ENCODE results near the gene MEAF6. TPM values are rescaled to one million over a fixed set of nuclear protein-coding genes. Genes with fewer than 3 reads are reported as not detected.

The MEAF6 gene
- total RNA-seq, 1 donor from 2014 or later: 83.4 TPM

GRCh38 chr1:37474697-37475379 lies 39.7 kb downstream of the MEAF6 start:
- no peak for DNase-seq (ENCODE audit: extremely low read depth, low read depth, low spot score)

- DNase-seq (ENCODE audit: extremely low read depth, low read depth, low spot score): no peak
Observed at GRCh38 chr1:37474046-37474696, 40.4 kb downstream of the MEAF6 start, which contains the start of gene ZC3H12A. Gene ZC3H12A (plus strand): TSS chr1:37474580. CDS start chr1:37475497, 917 bp downstream.

- no peak for DNase-seq (ENCODE audit: extremely low read depth, low read depth, low spot score)
Observed at GRCh38 chr1:37473431-37474045, 41.0 kb downstream of the MEAF6 start.

GRCh38 chr1:37472994-37473393 lies 41.6 kb downstream of the MEAF6 start:
- no peak for DNase-seq (ENCODE audit: extremely low read depth, low read depth, low spot score)

- no peak for DNase-seq (ENCODE audit: extremely low read depth, low read depth, low spot score)
Observed at GRCh38 chr1:37472281-37472680, 42.3 kb downstream of the MEAF6 start.

- DNase-seq (ENCODE audit: extremely low read depth, low read depth, low spot score): no peak
Observed at GRCh38 chr1:37471345-37472231, 43.0 kb downstream of the MEAF6 start.

GRCh38 chr1:37469386-37469785 lies 45.2 kb downstream of the MEAF6 start:
- no peak for DNase-seq (ENCODE audit: extremely low read depth, low read depth, low spot score)

GRCh38 chr1:37468037-37468436 lies 46.5 kb downstream of the MEAF6 start:
- no peak for DNase-seq (ENCODE audit: extremely low read depth, low read depth, low spot score)

GRCh38 chr1:37465593-37466517 lies 48.7 kb downstream of the MEAF6 start:
- no peak for DNase-seq (ENCODE audit: extremely low read depth, low read depth, low spot score)

GRCh38 chr1:37464443-37464842 lies 50.1 kb downstream of the MEAF6 start:
- no peak for DNase-seq (ENCODE audit: extremely low read depth, low read depth, low spot score)

GRCh38 chr1:37461698-37462436 lies 52.7 kb downstream of the MEAF6 start:
- DNase-seq (ENCODE audit: extremely low read depth, low read depth, low spot score): no peak

- DNase-seq (ENCODE audit: extremely low read depth, low read depth, low spot score): no peak
Observed at GRCh38 chr1:37458551-37458950, 56.0 kb downstream of the MEAF6 start.

GRCh38 chr1:37456614-37457013 lies 58.0 kb downstream of the MEAF6 start:
- DNase-seq (ENCODE audit: extremely low read depth, low read depth, low spot score): no peak

GRCh38 chr1:37455516-37455915 lies 59.0 kb downstream of the MEAF6 start:
- DNase-seq (ENCODE audit: extremely low read depth, low read depth, low spot score): no peak

GRCh38 chr1:37453647-37454046 lies 60.9 kb downstream of the MEAF6 start:
- DNase-seq (ENCODE audit: extremely low read depth, low read depth, low spot score): no peak

GRCh38 chr1:37452416-37452815 lies 62.1 kb downstream of the MEAF6 start:
- no peak for DNase-seq (ENCODE audit: extremely low read depth, low read depth, low spot score)

- DNase-seq (ENCODE audit: extremely low read depth, low read depth, low spot score): no peak
Observed at GRCh38 chr1:37449936-37450335, 64.6 kb downstream of the MEAF6 start.

- no peak for DNase-seq (ENCODE audit: extremely low read depth, low read depth, low spot score)
Observed at GRCh38 chr1:37448691-37449417, 65.7 kb downstream of the MEAF6 start.

GRCh38 chr1:37448185-37448584 lies 66.4 kb downstream of the MEAF6 start:
- no peak for DNase-seq (ENCODE audit: extremely low read depth, low read depth, low spot score)

Measured in glomerular endothelial cell (primary cell).